HepG2 (cell line): ENCODE data around the gene PIGBOS1.

Experiments
- CTCF ChIP-seq: sonication (generic); formaldehyde crosslinking; IDR thresholded peaks from 2 replicates; pipeline ENCODE4 v1.5.0; 2020; ENCODE audit warnings: mild to moderate bottlenecking, missing genetic modification reagents, moderate library complexity
- MIER2 ChIP-seq: IDR thresholded peaks from 2 replicates; pipeline ENCODE4 v1.6.1; 2016; ENCODE audit warnings: missing biosample characterization, missing genetic modification reagents
- SIN3A ChIP-seq: IDR thresholded peaks from 2 replicates; pipeline ENCODE4 v1.6.1; 2011; ENCODE audit warnings: low read depth, mild to moderate bottlenecking, control low read depth, low read length, borderline replicate concordance

- TF ChIP-seq SIN3A (no peak), MIER2 (no peak), CTCF (no peak)
Measured at GRCh38 chr15:55357774-55358173, 38.9 kb upstream of the PIGBOS1 start.
